Measurements from ENCODE around the gene LIAS. TPM values are rescaled to one million over a fixed set of nuclear protein-coding genes. Genes with fewer than 3 reads are reported as not detected.

LIAS gene
- total and polyA plus RNA-seq, 2 of the 13 experiments (the other 11 are each of a cell fraction or from before 2014, with no cell fraction given): 16.0 to 16.6 TPM

DNA sequence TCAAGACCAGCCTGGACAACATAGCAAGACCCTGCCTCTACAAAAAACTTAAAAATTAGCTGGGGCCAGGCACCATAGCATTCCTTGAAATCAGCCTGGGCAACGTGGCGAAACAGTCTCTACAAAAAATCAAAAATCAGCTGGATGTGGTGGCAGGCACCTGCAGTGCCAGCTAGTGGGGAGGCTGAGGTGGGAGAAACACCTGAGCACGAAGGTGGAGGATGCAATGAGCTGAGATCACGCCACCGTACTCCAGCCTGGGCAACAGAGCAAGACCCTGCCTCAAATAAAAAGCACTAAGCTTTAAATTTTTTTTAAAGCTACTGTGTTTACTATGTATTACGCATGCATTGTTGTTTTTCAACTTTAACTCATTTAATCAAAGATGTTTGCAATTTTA, 3.4 kb upstream of the LIAS start (continued):
- TF ChIP-seq, protein P1, sequence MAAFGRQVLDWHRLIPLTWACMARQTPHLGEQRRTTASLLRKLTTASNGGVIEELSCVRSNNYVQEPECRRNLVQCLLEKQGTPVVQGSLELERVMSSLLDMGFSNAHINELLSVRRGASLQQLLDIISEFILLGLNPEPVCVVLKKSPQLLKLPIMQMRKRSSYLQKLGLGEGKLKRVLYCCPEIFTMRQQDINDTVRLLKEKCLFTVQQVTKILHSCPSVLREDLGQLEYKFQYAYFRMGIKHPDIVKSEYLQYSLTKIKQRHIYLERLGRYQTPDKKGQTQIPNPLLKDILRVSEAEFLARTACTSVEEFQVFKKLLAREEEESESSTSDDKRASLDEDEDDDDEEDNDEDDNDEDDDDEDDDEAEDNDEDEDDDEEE (CRISPR knock-in tag; IDR thresholded peaks at IDR 0.05): no peak
- TF ChIP-seq ZNF274 (CRISPR knock-in tag; IDR thresholded peaks at IDR 0.05) (no peak), AGO1 (IDR thresholded peaks at IDR 0.05; ENCODE audit: low read depth, low read length, poor library complexity, severe bottlenecking) (no peak), HMGA1 (CRISPR knock-in tag; conservative IDR thresholded peaks at IDR 0.05) (no peak), HIC2 (CRISPR knock-in tag; IDR thresholded peaks at IDR 0.05; ENCODE audit: low read depth) (no peak), ELF3 (CRISPR knock-in tag; IDR thresholded peaks at IDR 0.05) (no peak), MIER2 (CRISPR knock-in tag; IDR thresholded peaks at IDR 0.05) (no peak), AHR (CRISPR knock-in tag; IDR thresholded peaks at IDR 0.05) (no peak), ZNF530 (CRISPR knock-in tag; IDR thresholded peaks at IDR 0.05; ENCODE audit: low read depth) (no peak), CERS6 (CRISPR knock-in tag; IDR thresholded peaks at IDR 0.05) (no peak), HNF1B (CRISPR knock-in tag; IDR thresholded peaks at IDR 0.05) (no peak), ZNF256 (CRISPR knock-in tag; conservative IDR thresholded peaks at IDR 0.05) (no peak), CAMTA2 (CRISPR knock-in tag; IDR thresholded peaks at IDR 0.05; ENCODE audit: borderline replicate concordance) (no peak), TFAP4 (IDR thresholded peaks at IDR 0.05; ENCODE audit: borderline replicate concordance, low read depth) (no peak), RBFOX2 (IDR thresholded peaks at IDR 0.05; ENCODE audit: low read depth, low read length) (peak; percentile 38; the same call in 1 of the 2 replicates), ZMYM3 (CRISPR knock-in tag; IDR thresholded peaks at IDR 0.05) (no peak), ZNF333 (CRISPR knock-in tag; IDR thresholded peaks at IDR 0.05; ENCODE audit: borderline replicate concordance) (no peak), KAT2B (IDR thresholded peaks at IDR 0.05; ENCODE audit: borderline replicate concordance, low read depth, low read length) (no peak), RBM22 (optimal IDR thresholded peaks at IDR 0.05; ENCODE audit: low read length) (peak; percentile 36), WIZ (CRISPR knock-in tag; IDR thresholded peaks at IDR 0.05) (no peak), CHCHD3 (CRISPR knock-in tag; IDR thresholded peaks at IDR 0.05) (no peak), POLR2A (IDR thresholded peaks at IDR 0.05; ENCODE audit: insufficient read depth in 1 of 2, low read depth in 2 of 2, low read length in 2 of 2) (peak in 1 of 2 experiments; percentile 52; a peak in 1 of 4 replicates)

All from HepG2 (cell line).